ENCODE data around the gene SMYD3. TPM values are rescaled to one million over a fixed set of nuclear protein-coding genes. Genes with fewer than 3 reads are reported as not detected.

The SMYD3 gene
- total and polyA plus RNA-seq, 2 of the 13 experiments (the other 11 are each of a cell fraction or from before 2014, with no cell fraction given), result 27.7 to 35.8 TPM

- Histone ChIP-seq H2AFZ (ENCODE audit: low read length) (no peak overlapping the region), H3K79me2 (ENCODE audit: insufficient read depth, low read length) (no peaks in the 10 kb centered on the region), H3K27ac (ENCODE audit: extremely low read length, insufficient read depth, low read length) (no peak overlapping the region), H3K4me3 (replicated peaks in 1 of 3; ENCODE audit: insufficient read depth in 1 of 3, low read depth in 2 of 3, low read length in 3 of 3) (no peak overlapping the region), H3K4me1 (ENCODE audit: insufficient read depth, low read length) (no peaks in the 10 kb centered on the region), H4K20me1 (ENCODE audit: insufficient read depth, low read length) (no peaks in the 10 kb centered on the region), H3K27me3 (ENCODE audit: control insufficient read depth in 1 of 2, insufficient read depth in 2 of 2, low read length in 2 of 2) (no peaks in the 10 kb centered on the region), H3K4me2 (ENCODE audit: low read depth, low read length) (no peak overlapping the region), H3K9me3 (ENCODE audit: low read length) (no peaks in the 10 kb centered on the region), H3K9ac (ENCODE audit: insufficient read depth, low read depth, low read length) (no peak overlapping the region), H3K36me3 (replicated peaks in 1 of 2; ENCODE audit: control insufficient read depth in 1 of 2, insufficient read depth in 2 of 2, low read length in 2 of 2) (peaks cover 0 to 7% of the 10 kb centered on the region in 2 experiments; a peak in 1 of 5 replicates)
- FAIRE-seq (no peak), DNase-seq (ENCODE audit: low spot score) (no peak), ATAC-seq (no peak)
- no TSS peak for BruUV-seq (replicated peaks)
- in situ Hi-C loops (cut with HindIII; ENCODE audit: extremely low pct_ligation_motif_present, low pct_unique_long_range_greater_than_20kb) (no loop called here), intact Hi-C loops (cut with micrococcal nuclease; ENCODE audit: unreplicated experiment) (no loop called here)
- ChIA-PET POLR2A (no interaction called here), CTCF (ENCODE audit: low intra/inter-chr PET ratio, low total read pairs) (no interaction called here)
- 100% methylated on average over 1 of the region's 1 CpG for WGBS (ENCODE audit: low lambda C conversion rate)
- TF ChIP-seq ZNF441 (CRISPR knock-in tag; IDR thresholded peaks at IDR 0.05; ENCODE audit: borderline replicate concordance), result no peak
- TF ChIP-seq, protein P1, sequence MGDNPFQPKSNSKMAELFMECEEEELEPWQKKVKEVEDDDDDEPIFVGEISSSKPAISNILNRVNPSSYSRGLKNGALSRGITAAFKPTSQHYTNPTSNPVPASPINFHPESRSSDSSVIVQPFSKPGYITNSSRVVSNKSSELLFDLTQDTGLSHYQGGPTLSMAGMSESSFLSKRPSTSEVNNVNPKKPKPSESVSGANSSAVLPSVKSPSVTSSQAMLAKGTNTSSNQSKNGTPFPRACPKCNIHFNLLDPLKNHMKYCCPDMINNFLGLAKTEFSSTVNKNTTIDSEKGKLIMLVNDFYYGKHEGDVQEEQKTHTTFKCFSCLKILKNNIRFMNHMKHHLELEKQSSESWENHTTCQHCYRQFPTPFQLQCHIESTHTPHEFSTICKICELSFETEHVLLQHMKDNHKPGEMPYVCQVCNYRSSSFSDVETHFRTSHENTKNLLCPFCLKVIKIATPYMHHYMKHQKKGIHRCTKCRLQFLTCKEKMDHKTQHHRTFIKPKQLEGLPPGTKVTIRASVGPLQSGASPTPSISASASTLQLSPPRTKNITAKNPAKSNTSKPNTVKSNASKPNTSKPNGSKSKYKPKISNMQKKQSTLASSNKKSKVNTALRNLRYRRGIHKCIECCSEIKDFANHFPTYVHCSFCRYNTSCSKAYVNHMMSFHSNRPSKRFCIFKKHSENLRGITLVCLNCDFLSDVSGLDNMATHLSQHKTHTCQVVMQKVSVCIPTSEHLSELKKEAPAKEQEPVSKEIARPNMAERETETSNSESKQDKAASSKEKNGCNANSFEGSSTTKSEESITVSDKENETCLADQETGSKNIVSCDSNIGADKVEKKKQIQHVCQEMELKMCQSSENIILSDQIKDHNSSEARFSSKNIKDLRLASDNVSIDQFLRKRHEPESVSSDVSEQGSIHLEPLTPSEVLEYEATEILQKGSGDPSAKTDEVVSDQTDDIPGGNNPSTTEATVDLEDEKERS (CRISPR knock-in tag; IDR thresholded peaks at IDR 0.05), result no peak
- no peak for TF ChIP-seq ELF4 (CRISPR knock-in tag; IDR thresholded peaks at IDR 0.05; ENCODE audit: borderline replicate concordance)
- TF ChIP-seq PAXIP1 (CRISPR knock-in tag; conservative IDR thresholded peaks at IDR 0.05), result no peak
- no peak for TF ChIP-seq ZNF777 (CRISPR knock-in tag; IDR thresholded peaks at IDR 0.05)
- TF ChIP-seq ZNF672 (CRISPR knock-in tag; IDR thresholded peaks at IDR 0.05), result no peak
- no peak for TF ChIP-seq TMF1 (CRISPR knock-in tag; IDR thresholded peaks at IDR 0.05; ENCODE audit: low read depth)
- no peak for TF ChIP-seq CAMTA2 (CRISPR knock-in tag; IDR thresholded peaks at IDR 0.05; ENCODE audit: borderline replicate concordance)
- TF ChIP-seq, protein P2, sequence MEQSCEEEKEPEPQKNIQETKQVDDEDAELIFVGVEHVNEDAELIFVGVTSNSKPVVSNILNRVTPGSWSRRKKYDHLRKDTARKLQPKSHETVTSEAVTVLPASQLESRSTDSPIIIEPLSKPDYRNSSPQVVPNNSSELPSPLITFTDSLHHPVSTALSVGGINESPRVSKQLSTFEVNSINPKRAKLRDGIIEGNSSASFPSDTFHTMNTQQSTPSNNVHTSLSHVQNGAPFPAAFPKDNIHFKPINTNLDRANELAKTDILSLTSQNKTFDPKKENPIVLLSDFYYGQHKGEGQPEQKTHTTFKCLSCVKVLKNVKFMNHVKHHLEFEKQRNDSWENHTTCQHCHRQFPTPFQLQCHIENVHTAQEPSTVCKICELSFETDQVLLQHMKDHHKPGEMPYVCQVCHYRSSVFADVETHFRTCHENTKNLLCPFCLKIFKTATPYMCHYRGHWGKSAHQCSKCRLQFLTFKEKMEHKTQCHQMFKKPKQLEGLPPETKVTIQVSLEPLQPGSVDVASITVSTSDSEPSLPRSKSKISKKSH (CRISPR knock-in tag; IDR thresholded peaks at IDR 0.05; ENCODE audit: borderline replicate concordance), result no peak
- TF ChIP-seq PRPF4 (IDR thresholded peaks at IDR 0.05; ENCODE audit: low read depth, low read length, poor library complexity, severe bottlenecking), result no peak
- no peak for TF ChIP-seq DZIP1 (CRISPR knock-in tag; IDR thresholded peaks at IDR 0.05)
- no peak for TF ChIP-seq TRIM24 (CRISPR knock-in tag; IDR thresholded peaks at IDR 0.05)
- no peak for TF ChIP-seq MLLT10 (CRISPR knock-in tag; IDR thresholded peaks at IDR 0.05)
- no peak for TF ChIP-seq SALL1 (CRISPR knock-in tag; IDR thresholded peaks at IDR 0.05)
- no peak for TF ChIP-seq HMGA1 (CRISPR knock-in tag; conservative IDR thresholded peaks at IDR 0.05)
These were observed 734.8 kb downstream of the SMYD3 start for GRCh38 chr1:245772325-245772724.
